AG08396 (cell line): Measurements from ENCODE around the gene NFKBIL1.

ENCODE experiments used
- DNase-seq: peaks from one replicate; pipeline ENCODE4 v3.0.0; 2012; ENCODE audit warnings: low spot score, mixed read lengths

The NFKBIL1 gene

GRCh38 chr6:31559958-31560696 lies 12.7 kb downstream of the NFKBIL1 start:
- DNase-seq, result peak; percentile 74

GRCh38 chr6:31560697-31561058 lies 13.3 kb downstream of the NFKBIL1 start:
- no peak for DNase-seq

GRCh38 chr6:31567531-31568370 lies 20.3 kb downstream of the NFKBIL1 start:
- no peak for DNase-seq

GRCh38 chr6:31568537-31568961 lies 21.1 kb downstream of the NFKBIL1 start:
- DNase-seq, result no peak

- no peak for DNase-seq
Observed at GRCh38 chr6:31569861-31570536, 22.6 kb downstream of the NFKBIL1 start.

- DNase-seq, result no peak
Observed at GRCh38 chr6:31572041-31572911, 24.9 kb downstream of the NFKBIL1 start, which contains the start of gene LTA. LTA (plus strand) TSS chr6:31572289; CDS start chr6:31572743, 454 bp downstream.

GRCh38 chr6:31573239-31574105 lies 26.1 kb downstream of the NFKBIL1 start:
- DNase-seq, result no peak

- no peak for DNase-seq
Observed at GRCh38 chr6:31574106-31575061, 27.0 kb downstream of the NFKBIL1 start.

GRCh38 chr6:31575335-31575901 lies 28.0 kb downstream of the NFKBIL1 start, which contains the start of gene TNF:
TNF (plus strand) TSS chr6:31575565; CDS start chr6:31575742, 177 bp downstream.
- no peak for DNase-seq

GRCh38 chr6:31575952-31576685 lies 28.7 kb downstream of the NFKBIL1 start:
- no peak for DNase-seq

- DNase-seq, result no peak
Observed at GRCh38 chr6:31576897-31577578, 29.6 kb downstream of the NFKBIL1 start.

GRCh38 chr6:31577579-31577966 lies 30.2 kb downstream of the NFKBIL1 start:
- DNase-seq, result no peak

- DNase-seq, result no peak
Observed at GRCh38 chr6:31578184-31579118, 31.0 kb downstream of the NFKBIL1 start.

- no peak for DNase-seq
Observed at GRCh38 chr6:31579119-31579505, 31.7 kb downstream of the NFKBIL1 start.

GRCh38 chr6:31579546-31580437 lies 32.4 kb downstream of the NFKBIL1 start:
- DNase-seq, result no peak

- no peak for DNase-seq
Observed at GRCh38 chr6:31580438-31580740, 33.0 kb downstream of the NFKBIL1 start.
